Measurements from ENCODE around the gene ULBP1.
A peak's percentile ranks its signal among the peaks of the same experiment; 100 is the strongest.
"Not testable (repeated sequence)": the region's sequence is repeated elsewhere in the genome, so short reads cannot be mapped to it uniquely, and the experiment has no call there.

ULBP1 gene

GRCh38 chr6:150005761-150006651 lies 42.3 kb downstream of the ULBP1 start:
- TF ChIP-seq, protein P1, sequence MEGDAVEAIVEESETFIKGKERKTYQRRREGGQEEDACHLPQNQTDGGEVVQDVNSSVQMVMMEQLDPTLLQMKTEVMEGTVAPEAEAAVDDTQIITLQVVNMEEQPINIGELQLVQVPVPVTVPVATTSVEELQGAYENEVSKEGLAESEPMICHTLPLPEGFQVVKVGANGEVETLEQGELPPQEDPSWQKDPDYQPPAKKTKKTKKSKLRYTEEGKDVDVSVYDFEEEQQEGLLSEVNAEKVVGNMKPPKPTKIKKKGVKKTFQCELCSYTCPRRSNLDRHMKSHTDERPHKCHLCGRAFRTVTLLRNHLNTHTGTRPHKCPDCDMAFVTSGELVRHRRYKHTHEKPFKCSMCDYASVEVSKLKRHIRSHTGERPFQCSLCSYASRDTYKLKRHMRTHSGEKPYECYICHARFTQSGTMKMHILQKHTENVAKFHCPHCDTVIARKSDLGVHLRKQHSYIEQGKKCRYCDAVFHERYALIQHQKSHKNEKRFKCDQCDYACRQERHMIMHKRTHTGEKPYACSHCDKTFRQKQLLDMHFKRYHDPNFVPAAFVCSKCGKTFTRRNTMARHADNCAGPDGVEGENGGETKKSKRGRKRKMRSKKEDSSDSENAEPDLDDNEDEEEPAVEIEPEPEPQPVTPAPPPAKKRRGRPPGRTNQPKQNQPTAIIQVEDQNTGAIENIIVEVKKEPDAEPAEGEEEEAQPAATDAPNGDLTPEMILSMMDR (IDR thresholded peaks at IDR 0.05; ENCODE audit: low read depth, low read length, missing control alignments): no peak
- no peak for DNase-seq (ENCODE audit: extremely low read depth, low read depth)
- peak overlapping the region; percentile 50 for H3K4me3 ChIP-seq (replicated peaks; ENCODE audit: low read depth, low read length)

GRCh38 chr6:150006961-150007464 lies 43.3 kb downstream of the ULBP1 start:
- DNase-seq (ENCODE audit: extremely low read depth, low read depth): no peak
- TF ChIP-seq, protein P1 (IDR thresholded peaks at IDR 0.05; ENCODE audit: low read depth, low read length, missing control alignments): peak; percentile 48
- H3K4me3 ChIP-seq (replicated peaks; ENCODE audit: low read depth, low read length): no peak overlapping the region

DNA sequence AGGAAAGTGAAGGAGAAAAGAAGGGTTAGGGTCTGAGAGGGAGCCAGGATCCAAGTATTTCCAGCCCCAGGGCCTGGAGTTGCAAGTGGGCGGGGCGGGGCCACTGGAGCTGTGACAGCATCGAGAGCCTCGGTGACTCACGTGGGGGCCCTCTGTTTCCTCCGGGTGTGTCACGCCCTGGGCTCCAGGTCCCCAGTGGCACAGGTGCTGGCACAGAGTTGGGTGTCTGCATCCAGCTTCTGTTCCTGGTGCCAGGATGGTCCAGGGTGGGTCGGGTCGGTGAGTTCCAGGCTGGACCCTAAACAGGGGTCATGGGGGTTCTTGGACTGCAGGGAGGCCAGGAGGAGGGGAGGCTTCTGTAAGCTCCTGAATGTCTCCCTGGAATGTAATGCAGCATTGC lies 44.8 kb downstream of the ULBP1 start:
- H3K4me3 ChIP-seq (replicated peaks; ENCODE audit: low read depth, low read length): no peak overlapping the region
- TF ChIP-seq, protein P1 (IDR thresholded peaks at IDR 0.05; ENCODE audit: low read depth, low read length, missing control alignments): no peak
- no peak for DNase-seq (ENCODE audit: extremely low read depth, low read depth)

GRCh38 chr6:150012846-150013784 lies 49.4 kb downstream of the ULBP1 start:
- not testable (repeated sequence) for DNase-seq (ENCODE audit: extremely low read depth, low read depth); H3K4me3 ChIP-seq (replicated peaks; ENCODE audit: low read depth, low read length)

DNA sequence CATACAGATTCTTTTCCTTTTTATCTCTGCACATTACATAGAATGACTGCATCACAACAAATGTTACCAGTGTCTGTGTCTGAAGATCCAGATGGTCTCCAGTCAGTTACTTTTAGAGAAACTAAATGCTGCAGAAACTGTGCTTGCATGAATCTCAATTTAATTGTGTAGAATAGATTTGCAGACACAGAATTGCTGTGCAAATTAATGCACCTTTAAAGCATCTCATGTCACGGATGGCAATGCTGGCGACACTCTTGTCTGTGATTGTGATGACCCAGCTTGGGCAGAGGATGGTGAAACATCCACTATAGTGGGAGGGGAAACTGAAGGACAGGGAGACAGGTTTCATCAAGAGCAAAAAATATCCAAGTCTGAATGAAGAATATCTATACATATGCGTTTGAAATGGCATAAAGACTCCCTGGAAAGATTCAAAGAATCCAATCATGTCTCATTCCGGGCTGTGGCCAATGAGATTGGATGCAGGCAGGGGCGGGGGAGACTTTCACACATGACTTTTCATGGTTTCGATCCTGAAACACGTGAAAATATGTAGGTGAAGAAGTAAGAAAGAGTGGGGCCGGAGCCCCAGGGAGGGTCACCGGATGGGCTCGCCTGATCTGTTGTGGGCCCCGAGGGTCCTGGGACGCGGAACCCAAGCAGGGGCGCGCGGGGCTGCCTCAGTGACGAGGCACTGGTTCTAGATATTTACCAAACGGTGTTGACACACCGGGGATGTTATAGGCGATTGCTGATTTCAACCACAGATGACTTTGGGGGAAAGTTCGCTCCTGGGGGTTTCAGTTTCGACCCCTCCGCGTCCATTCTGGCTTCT lies 50.3 kb downstream of the ULBP1 start:
- H3K4me3 ChIP-seq (replicated peaks; ENCODE audit: low read depth, low read length); DNase-seq (ENCODE audit: extremely low read depth, low read depth): not testable (repeated sequence)

DNA sequence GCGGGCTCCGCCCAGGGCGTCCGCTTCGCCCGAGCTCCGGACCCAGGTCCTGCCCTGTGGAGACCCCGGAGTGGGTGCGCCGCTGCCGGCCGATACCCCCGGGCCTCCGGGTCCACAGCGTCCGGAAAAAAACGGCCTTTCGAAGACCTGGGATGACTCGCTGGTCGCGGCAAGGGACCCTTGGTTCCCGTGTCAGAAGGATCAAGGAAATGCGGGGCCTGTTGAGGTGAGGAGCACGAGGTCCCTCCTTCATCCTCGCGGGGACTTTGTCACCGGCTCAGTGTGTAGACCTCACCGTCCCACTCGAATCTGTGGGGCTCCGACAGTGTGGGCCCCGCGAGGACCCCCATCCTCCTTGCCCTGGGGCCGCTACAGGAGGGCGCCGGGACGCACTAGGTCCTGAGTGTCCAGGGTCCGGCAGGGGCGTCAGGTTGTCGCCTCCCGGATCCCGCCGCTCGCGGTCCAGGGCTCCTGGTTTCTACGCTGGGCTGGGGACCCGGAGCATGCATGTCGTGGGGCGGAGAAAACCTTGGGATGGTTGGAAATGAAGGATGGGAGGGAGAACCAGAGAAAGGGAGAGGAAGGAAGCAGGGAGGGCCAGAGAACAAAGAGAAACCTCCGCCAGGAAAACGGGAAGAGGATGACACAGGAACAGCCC lies 51.0 kb downstream of the ULBP1 start:
- not testable (repeated sequence) for H3K4me3 ChIP-seq (replicated peaks; ENCODE audit: low read depth, low read length); DNase-seq (ENCODE audit: extremely low read depth, low read depth)

DNA sequence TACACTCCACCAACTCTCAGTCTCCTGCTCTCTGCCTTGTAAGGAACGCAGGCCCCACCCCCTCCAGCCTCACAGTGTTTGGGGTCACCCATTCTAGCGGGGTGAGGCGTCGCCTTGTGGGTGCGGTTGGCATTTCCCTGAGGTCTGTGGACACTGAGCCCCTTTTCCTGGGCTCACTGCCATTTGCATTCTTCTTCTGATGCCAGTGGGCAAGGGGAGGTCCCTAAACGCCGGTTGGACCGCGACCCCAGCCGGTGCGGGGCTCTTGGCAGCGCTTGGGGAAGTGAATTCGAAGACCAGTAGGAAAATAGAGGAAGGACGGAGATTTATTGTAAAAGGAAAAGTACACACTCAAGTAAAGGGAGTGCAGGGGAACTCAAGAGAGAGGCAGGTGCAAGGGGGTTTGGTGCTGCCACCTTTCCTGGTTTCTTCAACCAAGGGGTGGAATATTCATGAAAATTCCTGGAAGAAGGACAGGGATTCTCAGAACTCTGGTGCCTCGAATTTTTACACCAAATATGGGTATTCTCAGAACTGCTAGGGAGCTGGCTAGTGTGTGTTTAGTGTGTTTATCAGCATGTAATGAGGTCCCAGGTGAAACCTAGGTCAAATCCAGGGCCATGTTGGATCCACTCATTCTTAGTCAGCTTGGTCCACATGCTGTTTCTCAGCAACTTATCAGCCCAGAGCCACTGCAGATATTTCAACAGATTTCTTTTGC lies 51.7 kb downstream of the ULBP1 start:
- not testable (repeated sequence) for H3K4me3 ChIP-seq (replicated peaks; ENCODE audit: low read depth, low read length); DNase-seq (ENCODE audit: extremely low read depth, low read depth)

Measured in HFF-Myc (cell line).